ENCODE data around the gene OXSR1.

DNA sequence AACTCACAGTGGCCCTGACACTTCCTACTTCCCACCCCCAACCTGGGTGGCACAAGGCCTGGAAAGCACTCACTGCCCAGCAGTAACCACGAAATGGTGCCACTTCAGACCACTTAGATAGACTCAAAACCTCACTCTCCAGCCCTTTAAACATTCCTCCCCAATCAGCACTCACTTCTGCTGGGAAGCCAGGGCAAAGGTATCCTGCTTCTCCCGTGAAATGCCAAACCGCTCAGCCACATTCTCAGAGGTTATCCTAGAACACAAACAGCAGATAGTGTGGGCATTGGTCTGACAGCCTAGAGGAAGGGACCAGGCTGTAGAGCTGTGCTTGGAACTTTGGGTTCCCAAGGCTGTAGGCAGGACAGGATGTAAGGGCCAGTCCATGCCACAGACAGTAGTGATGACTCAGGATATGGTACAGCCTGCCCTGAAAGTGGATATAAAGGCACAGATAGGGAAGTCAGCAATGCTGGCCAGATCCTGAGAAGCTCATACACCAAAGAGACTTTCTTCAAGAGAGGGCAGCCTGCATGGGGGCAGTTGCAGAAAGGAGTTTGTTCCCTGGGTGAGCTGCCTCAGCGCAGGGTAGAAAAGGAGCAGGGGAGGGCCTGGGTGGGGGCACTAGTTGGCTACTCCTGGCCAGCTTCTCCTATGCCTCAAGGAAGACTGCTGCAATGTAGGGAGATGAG is 37.6 kb upstream of the OXSR1 start:
- no peak for TF ChIP-seq EGR1 (IDR thresholded peaks at IDR 0.05; ENCODE audit: low read depth in 2 of 2)
- TF ChIP-seq, protein P1, sequence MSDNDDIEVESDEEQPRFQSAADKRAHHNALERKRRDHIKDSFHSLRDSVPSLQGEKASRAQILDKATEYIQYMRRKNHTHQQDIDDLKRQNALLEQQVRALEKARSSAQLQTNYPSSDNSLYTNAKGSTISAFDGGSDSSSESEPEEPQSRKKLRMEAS (IDR thresholded peaks at IDR 0.05): no peak
- TF ChIP-seq, protein P2, sequence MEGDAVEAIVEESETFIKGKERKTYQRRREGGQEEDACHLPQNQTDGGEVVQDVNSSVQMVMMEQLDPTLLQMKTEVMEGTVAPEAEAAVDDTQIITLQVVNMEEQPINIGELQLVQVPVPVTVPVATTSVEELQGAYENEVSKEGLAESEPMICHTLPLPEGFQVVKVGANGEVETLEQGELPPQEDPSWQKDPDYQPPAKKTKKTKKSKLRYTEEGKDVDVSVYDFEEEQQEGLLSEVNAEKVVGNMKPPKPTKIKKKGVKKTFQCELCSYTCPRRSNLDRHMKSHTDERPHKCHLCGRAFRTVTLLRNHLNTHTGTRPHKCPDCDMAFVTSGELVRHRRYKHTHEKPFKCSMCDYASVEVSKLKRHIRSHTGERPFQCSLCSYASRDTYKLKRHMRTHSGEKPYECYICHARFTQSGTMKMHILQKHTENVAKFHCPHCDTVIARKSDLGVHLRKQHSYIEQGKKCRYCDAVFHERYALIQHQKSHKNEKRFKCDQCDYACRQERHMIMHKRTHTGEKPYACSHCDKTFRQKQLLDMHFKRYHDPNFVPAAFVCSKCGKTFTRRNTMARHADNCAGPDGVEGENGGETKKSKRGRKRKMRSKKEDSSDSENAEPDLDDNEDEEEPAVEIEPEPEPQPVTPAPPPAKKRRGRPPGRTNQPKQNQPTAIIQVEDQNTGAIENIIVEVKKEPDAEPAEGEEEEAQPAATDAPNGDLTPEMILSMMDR (IDR thresholded peaks at IDR 0.05; ENCODE audit: low read depth, low read length, missing input control): no peak
- TF ChIP-seq SP1 (IDR thresholded peaks at IDR 0.05): no peak
- no peak for TF ChIP-seq JUND (IDR thresholded peaks at IDR 0.05)
- TF ChIP-seq RAD21 (IDR thresholded peaks at IDR 0.05): no peak
- TF ChIP-seq TAF1 (conservative IDR thresholded peaks at IDR 0.05): no peak
- TF ChIP-seq, protein P3, sequence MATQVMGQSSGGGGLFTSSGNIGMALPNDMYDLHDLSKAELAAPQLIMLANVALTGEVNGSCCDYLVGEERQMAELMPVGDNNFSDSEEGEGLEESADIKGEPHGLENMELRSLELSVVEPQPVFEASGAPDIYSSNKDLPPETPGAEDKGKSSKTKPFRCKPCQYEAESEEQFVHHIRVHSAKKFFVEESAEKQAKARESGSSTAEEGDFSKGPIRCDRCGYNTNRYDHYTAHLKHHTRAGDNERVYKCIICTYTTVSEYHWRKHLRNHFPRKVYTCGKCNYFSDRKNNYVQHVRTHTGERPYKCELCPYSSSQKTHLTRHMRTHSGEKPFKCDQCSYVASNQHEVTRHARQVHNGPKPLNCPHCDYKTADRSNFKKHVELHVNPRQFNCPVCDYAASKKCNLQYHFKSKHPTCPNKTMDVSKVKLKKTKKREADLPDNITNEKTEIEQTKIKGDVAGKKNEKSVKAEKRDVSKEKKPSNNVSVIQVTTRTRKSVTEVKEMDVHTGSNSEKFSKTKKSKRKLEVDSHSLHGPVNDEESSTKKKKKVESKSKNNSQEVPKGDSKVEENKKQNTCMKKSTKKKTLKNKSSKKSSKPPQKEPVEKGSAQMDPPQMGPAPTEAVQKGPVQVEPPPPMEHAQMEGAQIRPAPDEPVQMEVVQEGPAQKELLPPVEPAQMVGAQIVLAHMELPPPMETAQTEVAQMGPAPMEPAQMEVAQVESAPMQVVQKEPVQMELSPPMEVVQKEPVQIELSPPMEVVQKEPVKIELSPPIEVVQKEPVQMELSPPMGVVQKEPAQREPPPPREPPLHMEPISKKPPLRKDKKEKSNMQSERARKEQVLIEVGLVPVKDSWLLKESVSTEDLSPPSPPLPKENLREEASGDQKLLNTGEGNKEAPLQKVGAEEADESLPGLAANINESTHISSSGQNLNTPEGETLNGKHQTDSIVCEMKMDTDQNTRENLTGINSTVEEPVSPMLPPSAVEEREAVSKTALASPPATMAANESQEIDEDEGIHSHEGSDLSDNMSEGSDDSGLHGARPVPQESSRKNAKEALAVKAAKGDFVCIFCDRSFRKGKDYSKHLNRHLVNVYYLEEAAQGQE (IDR thresholded peaks at IDR 0.05): no peak
- TF ChIP-seq, protein P4, sequence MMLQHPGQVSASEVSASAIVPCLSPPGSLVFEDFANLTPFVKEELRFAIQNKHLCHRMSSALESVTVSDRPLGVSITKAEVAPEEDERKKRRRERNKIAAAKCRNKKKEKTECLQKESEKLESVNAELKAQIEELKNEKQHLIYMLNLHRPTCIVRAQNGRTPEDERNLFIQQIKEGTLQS (IDR thresholded peaks at IDR 0.05): no peak
- no peak for TF ChIP-seq YY1 (IDR thresholded peaks at IDR 0.05)
- TF ChIP-seq, protein P5, sequence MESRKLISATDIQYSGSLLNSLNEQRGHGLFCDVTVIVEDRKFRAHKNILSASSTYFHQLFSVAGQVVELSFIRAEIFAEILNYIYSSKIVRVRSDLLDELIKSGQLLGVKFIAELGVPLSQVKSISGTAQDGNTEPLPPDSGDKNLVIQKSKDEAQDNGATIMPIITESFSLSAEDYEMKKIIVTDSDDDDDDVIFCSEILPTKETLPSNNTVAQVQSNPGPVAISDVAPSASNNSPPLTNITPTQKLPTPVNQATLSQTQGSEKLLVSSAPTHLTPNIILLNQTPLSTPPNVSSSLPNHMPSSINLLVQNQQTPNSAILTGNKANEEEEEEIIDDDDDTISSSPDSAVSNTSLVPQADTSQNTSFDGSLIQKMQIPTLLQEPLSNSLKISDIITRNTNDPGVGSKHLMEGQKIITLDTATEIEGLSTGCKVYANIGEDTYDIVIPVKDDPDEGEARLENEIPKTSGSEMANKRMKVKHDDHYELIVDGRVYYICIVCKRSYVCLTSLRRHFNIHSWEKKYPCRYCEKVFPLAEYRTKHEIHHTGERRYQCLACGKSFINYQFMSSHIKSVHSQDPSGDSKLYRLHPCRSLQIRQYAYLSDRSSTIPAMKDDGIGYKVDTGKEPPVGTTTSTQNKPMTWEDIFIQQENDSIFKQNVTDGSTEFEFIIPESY (IDR thresholded peaks at IDR 0.05): no peak

All from liver (tissue), 3 donors.